SK-N-SH (cell line): ENCODE measurements around the gene MEGF6. TPM values are rescaled to one million over a fixed set of nuclear protein-coding genes. Genes with fewer than 3 reads are reported as not detected.

Experiments used
- CTCF ChIA-PET: fragments of 300-600, 350-600 bp; formaldehyde crosslinking; extraction: SDS; loops from one replicate; lab custom pipeline; 2021; lab: Yijun Ruan, JAX
- POLR2A ChIA-PET: fragments of 350-600 bp; sonication (Branson Sonifier 250); formaldehyde crosslinking; extraction: SDS; loops from one replicate; lab custom pipeline; 2020; ENCODE audit warnings: antibody characterized with exemption, inconsistent platforms; lab: Yijun Ruan, JAX
- DNase-seq: peaks from one replicate; pipeline ENCODE4 v3.0.0; 2012
- H2AFZ ChIP-seq: fragments of 200-600 bp; sonication (generic); 2 replicates; pipeline ENCODE4 v1.8.1; 2016; ENCODE audit warnings: antibody characterized with exemption, mild to moderate bottlenecking, low read depth
- H3F3A ChIP-seq: fragments of 200-600 bp; sonication (generic); replicated peaks from 2 replicates; pipeline ENCODE3; 2016; ENCODE audit warnings: antibody characterized with exemption, mild to moderate bottlenecking; ENCODE audit not compliant: insufficient read depth
- H3K27ac ChIP-seq, 2 experiments: fragments of 200-500 bp in 1 of 2; fragments of 200-600 bp in 1 of 2; sonication (Bioruptor generic) in 1 of 2; sonication (generic), shearing (Covaris generic) in 1 of 2; 2 replicates each; pipeline versions ENCODE4 v1.5.1 to v1.6.1; 2014 to 2016; ENCODE audit warnings: low read depth in 2 of 2, inconsistent platforms in 1 of 2, low read length in 1 of 2, mild to moderate bottlenecking in 1 of 2, mixed read lengths in 1 of 2
- H3K27me3 ChIP-seq: fragments of 200-600 bp; sonication (generic), shearing (Covaris generic); 2 replicates; pipeline ENCODE4 v1.6.1; 2016; ENCODE audit warnings: mixed run types; ENCODE audit not compliant: insufficient read depth
- H3K36me3 ChIP-seq, 2 experiments: fragments of 200-500 bp in 1 of 2; fragments of 200-600 bp in 1 of 2; sonication (Bioruptor generic) in 1 of 2; sonication (generic) in 1 of 2; replicated peaks in 1 of 2; 2 replicates each; pipeline versions ENCODE3 to v1.5.1; 2014 to 2016; ENCODE audit warnings: low read length in 1 of 2, mild to moderate bottlenecking in 1 of 2; ENCODE audit not compliant: insufficient read depth in 2 of 2, control insufficient read depth in 1 of 2
- H3K4me1 ChIP-seq, 2 experiments: fragments of 200-500 bp in 1 of 2; fragments of 200-600 bp in 1 of 2; sonication (Bioruptor generic) in 1 of 2; sonication (generic), shearing (Covaris generic) in 1 of 2; 2 replicates each; pipeline versions ENCODE4 v1.5.1 to v1.6.1; 2014 to 2016; ENCODE audit warnings: low read depth in 1 of 2, low read length in 1 of 2, mixed run types in 1 of 2; ENCODE audit not compliant: insufficient read depth in 2 of 2, control insufficient read depth in 1 of 2
- H3K4me2 ChIP-seq: fragments of 200-600 bp; sonication (generic), shearing (Covaris generic); 2 replicates; pipeline ENCODE4 v1.6.1; 2017; ENCODE audit warnings: mixed run types
- H3K4me3 ChIP-seq, 2 experiments: fragments of 200-500 bp in 1 of 2; fragments of 200-600 bp in 1 of 2; sonication (Bioruptor generic) in 1 of 2; sonication (generic), shearing (Covaris generic) in 1 of 2; 2 replicates each; pipeline versions ENCODE4 v1.5.1 to v1.8.1; 2014 to 2016; ENCODE audit warnings: low read depth in 2 of 2, inconsistent platforms in 1 of 2, low read length in 1 of 2, mild to moderate bottlenecking in 1 of 2, mixed read lengths in 1 of 2, moderate library complexity in 1 of 2
- H3K79me2 ChIP-seq: fragments of 200-600 bp; sonication (generic); 2 replicates; pipeline ENCODE4 v1.8.1; 2017; ENCODE audit warnings: mild to moderate bottlenecking; ENCODE audit not compliant: insufficient read depth
- H3K9ac ChIP-seq: fragments of 200-600 bp; sonication (generic); 2 replicates; pipeline ENCODE4 v1.6.1; 2017; ENCODE audit warnings: mixed run types
- H3K9me2 ChIP-seq: fragments of 200-600 bp; sonication (generic); 2 replicates; pipeline ENCODE4 v1.6.1; 2017; ENCODE audit warnings: mixed run types
- H3K9me3 ChIP-seq: fragments of 200-600 bp; sonication (generic); 2 replicates; pipeline ENCODE4 v1.6.1; 2017; ENCODE audit warnings: mixed run types, mild to moderate bottlenecking, moderate library complexity
- H4K20me1 ChIP-seq: fragments of 200-600 bp; sonication (generic); 2 replicates; pipeline ENCODE4 v1.6.1; 2017; ENCODE audit warnings: mild to moderate bottlenecking, mixed run types; ENCODE audit not compliant: insufficient read depth
- EZH2phosphoT487 ChIP-seq: fragments of 200-600 bp; sonication (generic); IDR thresholded peaks from 2 replicates; pipeline ENCODE4 v1.6.1; 2017; ENCODE audit warnings: low read depth, mixed run types, mild to moderate bottlenecking, antibody characterized with exemption, moderate library complexity, borderline replicate concordance
- FOXJ3 ChIP-seq: sonication (generic); formaldehyde crosslinking; IDR thresholded peaks from 2 replicates; pipeline ENCODE4 v1.5.1; 2020; ENCODE audit warnings: mild to moderate bottlenecking, missing genetic modification reagents
- FOXM1 ChIP-seq: IDR thresholded peaks from 2 replicates; pipeline ENCODE4 v1.4.0; 2012; ENCODE audit warnings: low read depth, mild to moderate bottlenecking
- GABPA ChIP-seq: IDR thresholded peaks from 2 replicates; pipeline ENCODE4 v1.4.0; 2012; ENCODE audit warnings: low read depth, mild to moderate bottlenecking
- MXI1 ChIP-seq: IDR thresholded peaks from 2 replicates; pipeline ENCODE4 v1.6.1; 2012; ENCODE audit warnings: mild to moderate bottlenecking, low read depth, low read length, improper control_type of control experiment
- POLR2AphosphoS5 ChIP-seq: IDR thresholded peaks from 2 replicates; pipeline ENCODE4 v1.6.1; 2012; ENCODE audit warnings: low read depth, low read length
- RCOR1 ChIP-seq: fragments of 150-350 bp; IDR thresholded peaks from 2 replicates; pipeline ENCODE4 v1.6.1; 2017; ENCODE audit warnings: antibody characterized with exemption, low read length
- RFX5 ChIP-seq: IDR thresholded peaks from 2 replicates; pipeline ENCODE4 v1.6.1; 2012; ENCODE audit warnings: mild to moderate bottlenecking, improper control_type of control experiment, low read length
- SIN3A ChIP-seq: IDR thresholded peaks from 2 replicates; pipeline ENCODE4 v1.6.1; 2012; ENCODE audit warnings: low read depth, mild to moderate bottlenecking, low read length, moderate library complexity, borderline replicate concordance
- TAF1 ChIP-seq: IDR thresholded peaks from 2 replicates; pipeline ENCODE4 v1.6.1; 2012; ENCODE audit warnings: low read depth, mild to moderate bottlenecking, low read length, moderate library complexity, borderline replicate concordance
- TCF12 ChIP-seq: IDR thresholded peaks from 2 replicates; pipeline ENCODE4 v1.4.0; 2012
- TEAD4 ChIP-seq: IDR thresholded peaks from 2 replicates; pipeline ENCODE4 v1.4.0; 2012; ENCODE audit warnings: mild to moderate bottlenecking, borderline replicate concordance; ENCODE audit not compliant: insufficient read depth
- YY1 ChIP-seq: IDR thresholded peaks from 2 replicates; pipeline ENCODE4 v1.4.0; 2012; ENCODE audit warnings: low read depth, mild to moderate bottlenecking
- ZBTB33 ChIP-seq: IDR thresholded peaks from 2 replicates; pipeline ENCODE4 v1.4.0; 2012; ENCODE audit warnings: low read depth, borderline replicate concordance
- WGBS: methylation state at CpG from one replicate; pipeline ENCODE4 v1.1.6; 2017; ENCODE audit warnings: low lambda C conversion rate; 5-methylcytosine and 5-hydroxymethylcytosine counted together
- polyA plus RNA-seq, 3 experiments: library from polyadenylated mRNA; depleted of rRNA; stranded (reverse); fragments of >200 nt; gene quantifications; 2 replicates each; pipeline ENCODE4 v1.2.3, GENCODE V29; 2012

The MEGF6 gene
- polyA plus RNA-seq, 1 of the 3 experiments (the other 2 are of a cell fraction): 7.6 TPM

- TF ChIP-seq ZBTB33 (no peak), RCOR1 (no peak), MXI1 (no peak), TCF12 (peak; percentile 65), RFX5 (no peak), YY1 (no peak), TEAD4 (no peak), TAF1 (no peak), FOXJ3 (CRISPR knock-in tag) (no peak)
- TF ChIP-seq, all 33 proteins: peak for 4
Observed at GRCh38 chr1:3515774-3516480, 95.4 kb downstream of the MEGF6 start (continued).

DNA sequence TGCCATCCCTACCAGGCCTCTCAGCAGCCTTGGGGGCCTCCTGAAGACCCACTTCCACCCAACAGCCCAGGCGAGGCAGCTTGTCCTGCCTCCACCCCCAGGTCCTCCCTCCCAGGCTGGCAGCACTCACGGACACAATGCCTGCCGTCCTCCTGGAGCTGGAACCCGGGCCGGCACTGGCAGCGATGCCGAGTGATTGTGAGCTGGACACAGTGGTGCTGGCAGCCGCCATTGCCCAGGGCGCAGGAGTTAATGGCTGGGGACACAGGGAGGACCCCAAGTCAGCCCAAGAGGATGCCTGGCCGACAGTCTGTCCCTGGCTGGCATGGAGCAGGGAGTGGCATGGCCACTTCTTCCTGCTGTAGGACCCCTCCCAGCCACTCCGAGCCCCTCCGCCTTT is 96.0 kb downstream of the MEGF6 start:
- Histone ChIP-seq H3K4me1 (peaks cover 0 to 49% of the 10 kb centered on the region in 2 experiments; a peak in 1 of 4 replicates), H3K27me3 (no peaks in the 10 kb centered on the region), H3K9me3 (no peaks in the 10 kb centered on the region), H3K9ac (no peak overlapping the region), H3K4me2 (no peak overlapping the region), H3K4me3 (no peak overlapping the region), H3F3A (no peaks in the 10 kb centered on the region), H3K9me2 (no peaks in the 10 kb centered on the region), H3K27ac (no peak overlapping the region; a peak in 1 of 4 replicates), H3K36me3 (no peaks in the 10 kb centered on the region), H3K79me2 (no peaks in the 10 kb centered on the region), H2AFZ (no peak overlapping the region), H4K20me1 (no peaks in the 10 kb centered on the region)
- 86% methylated on average over 8 of the region's 12 CpGs for WGBS
- TF ChIP-seq POLR2AphosphoS5: no peak
- no peak for TF ChIP-seq EZH2phosphoT487
- no peak for TF ChIP-seq FOXM1
- TF ChIP-seq GABPA: no peak
- POLR2A ChIA-PET: no interaction called here
- no peak for DNase-seq
- CTCF ChIA-PET: interaction anchor here (1.3 to 1.7 kb wide), 5 partner anchors 10 to 113 kb away, joined by 3 to 5 read pairs (median 4); no protein-coding TSS in a partner anchor

- Histone ChIP-seq H3K9me3 (no peaks in the 10 kb centered on the region), H3K4me3 (no peak overlapping the region), H3K4me1 (peaks cover 0 to 47% of the 10 kb centered on the region in 2 experiments; a peak in 1 of 4 replicates), H3K79me2 (no peaks in the 10 kb centered on the region), H3K9ac (no peak overlapping the region), H3K36me3 (no peaks in the 10 kb centered on the region), H3F3A (no peaks in the 10 kb centered on the region), H3K27ac (no peak overlapping the region), H2AFZ (no peak overlapping the region), H3K4me2 (no peak overlapping the region), H4K20me1 (no peaks in the 10 kb centered on the region), H3K9me2 (no peaks in the 10 kb centered on the region), H3K27me3 (no peaks in the 10 kb centered on the region)
- no CpG with 5 or more reads among the region's 17 CpGs for WGBS
- no peak for DNase-seq
- CTCF ChIA-PET: interaction anchor here (1.3 to 1.7 kb wide), 6 partner anchors 11 to 105 kb away, joined by 3 to 5 read pairs (median 4); no protein-coding TSS in a partner anchor
- POLR2A ChIA-PET: no interaction called here
- TF ChIP-seq TCF12 (no peak), SIN3A (no peak), RCOR1 (no peak)
Observed at GRCh38 chr1:3514404-3514803, 96.9 kb downstream of the MEGF6 start.
